Trophoblast cell (in vitro differentiated cells and primary cell): ENCODE results near the gene PDCD4.

ENCODE experiments used
- DNase-seq, 2 donors: peaks; one replicate each; pipeline ENCODE4 v3.0.0-alpha.2; 2016
- H2AFZ ChIP-seq: 2 replicates; pipeline ENCODE4 v1.6.1; 2013; ENCODE audit warnings: low read length, moderate library complexity, mild to moderate bottlenecking; ENCODE audit not compliant: insufficient read depth, poor library complexity
- H2AK5ac ChIP-seq: 2 replicates; pipeline ENCODE4 v1.6.1; 2013; ENCODE audit warnings: mild to moderate bottlenecking, low read length
- H2BK120ac ChIP-seq: 2 replicates; pipeline ENCODE4 v1.6.1; 2013; ENCODE audit warnings: low read length, mild to moderate bottlenecking, moderate library complexity; ENCODE audit not compliant: insufficient read depth, poor library complexity
- H2BK12ac ChIP-seq: 2 replicates; pipeline ENCODE4 v1.6.1; 2013; ENCODE audit warnings: mild to moderate bottlenecking, low read length, moderate library complexity
- H2BK5ac ChIP-seq: 2 replicates; pipeline ENCODE4 v1.6.1; 2013; ENCODE audit warnings: low read length, low read depth, moderate library complexity, mild to moderate bottlenecking; ENCODE audit not compliant: poor library complexity
- H3K14ac ChIP-seq: 2 replicates; pipeline ENCODE4 v1.6.1; 2013; ENCODE audit warnings: mild to moderate bottlenecking, low read length
- H3K18ac ChIP-seq: 2 replicates; pipeline ENCODE4 v1.6.1; 2013; ENCODE audit warnings: mild to moderate bottlenecking, low read length
- H3K23ac ChIP-seq: 2 replicates; pipeline ENCODE4 v1.6.1; 2013; ENCODE audit warnings: low read length
- H3K27ac ChIP-seq: 2 replicates; pipeline ENCODE4 v1.5.1; 2013; ENCODE audit warnings: low read depth, mild to moderate bottlenecking, inconsistent platforms, low read length, moderate library complexity
- H3K27me3 ChIP-seq: 2 replicates; pipeline ENCODE4 v1.6.1; 2013; ENCODE audit warnings: inconsistent platforms, mild to moderate bottlenecking, low read length, moderate library complexity; ENCODE audit not compliant: insufficient read depth
- H3K36me3 ChIP-seq, 2 experiments: 1 replicate in 1 of 2; 2 replicates in 1 of 2; pipeline ENCODE4 v1.6.1; 2013; ENCODE audit warnings: low read length in 2 of 2, mild to moderate bottlenecking in 2 of 2, moderate library complexity in 1 of 2; ENCODE audit not compliant: insufficient read depth in 2 of 2, control insufficient read depth in 1 of 2
- H3K4ac ChIP-seq: 2 replicates; pipeline ENCODE4 v1.6.1; 2013; ENCODE audit warnings: low read depth, mild to moderate bottlenecking, low read length, moderate library complexity
- H3K4me1 ChIP-seq, 2 experiments: 1 replicate in 1 of 2; 2 replicates in 1 of 2; pipeline ENCODE4 v1.6.1; 2013; ENCODE audit warnings: low read length in 2 of 2, mild to moderate bottlenecking in 2 of 2, moderate library complexity in 1 of 2; ENCODE audit not compliant: insufficient read depth in 2 of 2, control insufficient read depth in 1 of 2
- H3K4me2 ChIP-seq: 2 replicates; pipeline ENCODE4 v1.6.1; 2013; ENCODE audit warnings: inconsistent platforms, mild to moderate bottlenecking, low read length, moderate library complexity
- H3K4me3 ChIP-seq: 2 replicates; pipeline ENCODE4 v1.5.1; 2013; ENCODE audit warnings: mild to moderate bottlenecking, low read depth, low read length, inconsistent platforms
- H3K79me1 ChIP-seq: one replicate; pipeline ENCODE4 v1.6.1; 2013; ENCODE audit warnings: low read length
- H3K79me2 ChIP-seq: 2 replicates; pipeline ENCODE4 v1.6.1; 2013; ENCODE audit warnings: low read length, mild to moderate bottlenecking; ENCODE audit not compliant: control insufficient read depth, insufficient read depth, poor library complexity
- H3K9ac ChIP-seq: 2 replicates; pipeline ENCODE4 v1.6.1; 2013; ENCODE audit warnings: mild to moderate bottlenecking, low read length
- H3K9me3 ChIP-seq: 2 replicates; pipeline ENCODE4 v1.6.1; 2013; ENCODE audit warnings: low read depth, mild to moderate bottlenecking, control low read depth, inconsistent platforms, low read length; ENCODE audit not compliant: insufficient read depth
- H4K12ac ChIP-seq: 2 replicates; pipeline ENCODE4 v1.6.1; 2013; ENCODE audit warnings: low read depth, mild to moderate bottlenecking, low read length, moderate library complexity
- H4K8ac ChIP-seq: 2 replicates; pipeline ENCODE4 v1.6.1; 2013; ENCODE audit warnings: low read depth, mild to moderate bottlenecking, low read length, moderate library complexity
- H4K91ac ChIP-seq: one replicate; pipeline ENCODE4 v1.6.1; 2013; ENCODE audit warnings: low read depth, mild to moderate bottlenecking, low read length, moderate library complexity
- WGBS: extraction: QIAGEN DNeasy Blood & Tissue Kit; methylation state at CpG from one replicate; pipeline ENCODE4 v1.1.7; 2013; ENCODE audit warnings: missing lambda C conversion rate; ENCODE audit not compliant: insufficient read length, insufficient coverage; ENCODE audit errors: extremely low coverage; 5-methylcytosine and 5-hydroxymethylcytosine counted together

PDCD4 gene

DNA sequence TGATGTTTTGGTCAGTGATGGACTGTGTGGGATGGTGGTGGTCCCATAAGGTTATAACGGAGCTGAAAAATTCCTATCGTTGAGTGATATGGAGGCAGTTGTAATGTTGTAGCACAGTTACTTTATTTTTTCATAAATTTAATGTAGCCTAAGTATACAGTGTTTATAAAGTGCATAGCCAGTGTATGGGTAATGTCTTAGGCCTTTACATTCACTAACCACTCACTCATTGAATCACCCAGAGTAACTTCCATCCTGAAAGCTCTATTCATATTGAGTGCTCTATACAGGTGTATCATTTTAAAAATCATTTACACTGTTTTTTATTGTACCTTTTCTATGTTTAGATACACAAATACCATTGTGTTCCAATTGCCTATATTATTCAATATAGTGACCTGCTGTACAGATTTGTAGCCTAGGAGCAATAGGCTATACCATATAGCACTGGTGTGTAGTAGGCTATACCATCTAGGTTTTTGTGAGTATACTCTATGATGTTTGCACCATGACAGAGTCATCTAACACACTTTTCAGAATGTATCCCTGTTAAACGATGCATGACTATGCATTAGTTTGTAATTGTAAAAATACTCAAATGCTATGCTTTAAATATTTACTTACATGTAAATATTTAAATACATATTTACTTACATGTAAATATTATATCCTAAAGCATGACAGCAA lies 21.0 kb downstream of the PDCD4 start:
- no peak overlapping the region for H3K14ac ChIP-seq
- H4K12ac ChIP-seq: no peak overlapping the region
- H3K27ac ChIP-seq: no peak overlapping the region
- H3K9ac ChIP-seq: no peak overlapping the region
- H4K91ac ChIP-seq: no peak overlapping the region
- no peak overlapping the region for H3K23ac ChIP-seq
- no peak overlapping the region for H3K18ac ChIP-seq
- no peak overlapping the region for H3K4me2 ChIP-seq
- no peak overlapping the region for H2BK120ac ChIP-seq
- H2AK5ac ChIP-seq: no peak overlapping the region
- no peak overlapping the region for H2AFZ ChIP-seq
- no CpG with 5 or more reads among the region's 3 CpGs for whole genome bisulfite sequencing
- H3K79me2 ChIP-seq: no peaks in the 10 kb centered on the region
- H3K79me1 ChIP-seq: no peaks in the 10 kb centered on the region
- H3K4me1 ChIP-seq: no peaks in the 10 kb centered on the region
- H3K36me3 ChIP-seq: peaks cover 0 to 7% of the 10 kb centered on the region in 2 experiments
- no peak for DNase-seq
- H3K9me3 ChIP-seq: no peaks in the 10 kb centered on the region
- H3K27me3 ChIP-seq: no peaks in the 10 kb centered on the region
- no peak overlapping the region for H3K4me3 ChIP-seq
- H3K4ac ChIP-seq: no peak overlapping the region
- H2BK5ac ChIP-seq: no peak overlapping the region
- no peak overlapping the region for H2BK12ac ChIP-seq
- no peak overlapping the region for H4K8ac ChIP-seq

DNA sequence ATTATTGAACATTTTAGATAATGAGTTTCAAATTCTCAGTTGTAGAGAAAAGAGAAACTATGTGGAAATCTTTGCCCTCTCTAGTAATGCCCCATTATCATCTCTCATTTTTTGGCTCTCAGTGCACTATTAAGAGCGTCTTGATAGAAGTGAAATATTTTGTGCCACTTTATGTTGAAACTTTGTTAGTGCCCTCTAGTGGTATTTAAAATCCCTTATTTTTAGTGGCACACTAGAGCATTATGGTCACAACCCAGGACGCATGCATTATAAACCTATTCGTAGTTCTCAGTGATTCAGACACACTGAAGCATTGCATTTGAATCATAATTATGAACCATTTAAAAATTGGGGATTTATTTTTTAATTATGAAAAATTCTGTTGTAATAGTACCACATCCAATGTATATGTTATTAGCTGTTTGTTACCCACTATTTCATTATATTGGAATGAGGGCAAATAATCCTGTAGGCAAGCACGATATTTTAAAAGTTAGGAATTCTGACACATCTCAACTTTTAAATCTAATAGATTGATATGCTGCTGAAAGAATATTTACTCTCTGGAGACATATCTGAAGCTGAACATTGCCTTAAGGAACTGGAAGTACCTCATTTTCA lies 21.9 kb downstream of the PDCD4 start:
- Histone ChIP-seq H3K14ac (no peak overlapping the region), H3K18ac (no peak overlapping the region), H4K12ac (no peak overlapping the region), H2BK120ac (no peak overlapping the region), H3K23ac (no peak overlapping the region), H3K9me3 (no peaks in the 10 kb centered on the region), H4K91ac (no peak overlapping the region), H2AK5ac (no peak overlapping the region), H3K27ac (no peak overlapping the region), H3K9ac (no peak overlapping the region), H2BK12ac (no peak overlapping the region), H3K79me2 (no peaks in the 10 kb centered on the region), H4K8ac (no peak overlapping the region), H2AFZ (no peak overlapping the region), H3K4me3 (no peak overlapping the region), H3K79me1 (no peaks in the 10 kb centered on the region), H2BK5ac (no peak overlapping the region), H3K4ac (no peak overlapping the region), H3K4me1 (no peaks in the 10 kb centered on the region), H3K36me3 (peaks cover 0 to 7% of the 10 kb centered on the region in 2 experiments), H3K4me2 (no peak overlapping the region), H3K27me3 (no peaks in the 10 kb centered on the region)
- WGBS: no CpG with 5 or more reads among the region's 4 CpGs
- peak in 1 of 2 donors; percentile 78 for DNase-seq

DNA sequence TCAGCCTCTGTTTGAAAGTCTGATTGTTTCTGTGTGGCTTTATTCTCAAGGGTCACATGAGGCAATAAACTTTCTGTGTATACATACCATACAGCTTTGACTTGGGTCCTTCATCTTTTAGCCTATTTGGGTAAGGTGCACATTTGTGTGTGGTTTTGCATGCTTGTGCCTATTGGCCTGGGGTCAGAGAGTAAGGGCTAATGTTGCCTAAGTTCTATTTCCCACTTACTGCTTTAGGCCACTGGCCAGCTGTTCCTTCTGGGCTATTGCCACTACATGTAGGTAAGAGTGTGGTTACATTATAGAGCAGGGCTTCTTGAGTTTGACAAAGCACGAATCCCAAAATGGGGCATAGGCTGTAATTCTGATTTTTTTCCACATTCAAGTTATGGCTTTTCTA lies 25.5 kb downstream of the PDCD4 start:
- Histone ChIP-seq H3K27ac (no peak overlapping the region), H3K79me2 (no peaks in the 10 kb centered on the region), H3K9ac (no peak overlapping the region), H3K4me2 (no peak overlapping the region), H2BK5ac (no peak overlapping the region), H4K8ac (no peak overlapping the region), H3K27me3 (no peaks in the 10 kb centered on the region), H2BK120ac (no peak overlapping the region), H3K14ac (no peak overlapping the region), H3K9me3 (no peaks in the 10 kb centered on the region), H3K4me3 (no peak overlapping the region), H4K91ac (no peak overlapping the region), H3K18ac (no peak overlapping the region), H4K12ac (no peak overlapping the region), H2BK12ac (no peak overlapping the region), H3K36me3 (peaks cover 3 to 9% of the 10 kb centered on the region in 2 experiments), H2AK5ac (no peak overlapping the region), H3K4ac (no peak overlapping the region), H3K23ac (no peak overlapping the region), H3K4me1 (no peaks in the 10 kb centered on the region), H2AFZ (no peak overlapping the region), H3K79me1 (no peaks in the 10 kb centered on the region)
- no peak for DNase-seq
- WGBS: no CpG with 5 or more reads among the region's 1 CpG

DNA sequence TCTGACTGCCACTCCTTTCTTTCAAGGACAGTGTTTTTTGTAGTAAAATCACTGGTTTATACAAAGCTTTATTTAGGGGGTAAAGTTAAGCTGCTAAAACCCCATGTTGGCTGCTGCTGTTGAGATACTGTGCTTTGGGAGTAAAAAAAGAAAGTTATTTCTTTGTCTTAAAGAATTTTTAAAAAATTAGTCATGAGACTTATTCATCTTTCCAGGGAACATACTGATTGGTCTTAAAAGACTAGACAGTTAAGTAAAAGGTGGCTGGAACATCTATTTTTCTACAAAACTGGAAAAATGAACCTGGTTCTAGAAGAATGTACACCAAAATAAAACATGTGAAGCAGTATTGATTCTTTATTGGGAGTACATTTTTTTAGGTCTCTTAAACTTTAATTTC lies 26.7 kb downstream of the PDCD4 start:
- Histone ChIP-seq H2BK12ac (no peak overlapping the region), H4K12ac (no peak overlapping the region), H3K27ac (no peak overlapping the region), H4K91ac (no peak overlapping the region), H3K4ac (no peak overlapping the region), H3K4me3 (no peak overlapping the region), H2BK120ac (no peak overlapping the region), H3K4me1 (no peaks in the 10 kb centered on the region), H2AFZ (no peak overlapping the region), H3K23ac (no peak overlapping the region), H3K4me2 (no peak overlapping the region), H3K36me3 (peaks cover 3 to 9% of the 10 kb centered on the region in 2 experiments), H3K79me1 (no peaks in the 10 kb centered on the region), H2AK5ac (no peak overlapping the region), H3K9ac (no peak overlapping the region), H3K9me3 (no peaks in the 10 kb centered on the region), H3K14ac (no peak overlapping the region), H3K27me3 (no peaks in the 10 kb centered on the region), H4K8ac (no peak overlapping the region), H3K18ac (no peak overlapping the region), H2BK5ac (no peak overlapping the region), H3K79me2 (no peaks in the 10 kb centered on the region)
- DNase-seq: no peak
